Effector CD4-positive, alpha-beta T cell (primary cell): ENCODE data around the gene ICOS.

ENCODE experiments used
- DNase-seq: peaks from one replicate; pipeline ENCODE4 v3.0.0-alpha.2; 2020
- total RNA-seq: gene quantifications from one replicate; lab custom pipeline; 2026; lab: John Stamatoyannopoulos, UW

Gene ICOS, protein sequence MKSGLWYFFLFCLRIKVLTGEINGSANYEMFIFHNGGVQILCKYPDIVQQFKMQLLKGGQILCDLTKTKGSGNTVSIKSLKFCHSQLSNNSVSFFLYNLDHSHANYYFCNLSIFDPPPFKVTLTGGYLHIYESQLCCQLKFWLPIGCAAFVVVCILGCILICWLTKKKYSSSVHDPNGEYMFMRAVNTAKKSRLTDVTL
- 277 reads per million, percentile 95 among the genes with 10 or more reads in this experiment for total RNA-seq

DNA sequence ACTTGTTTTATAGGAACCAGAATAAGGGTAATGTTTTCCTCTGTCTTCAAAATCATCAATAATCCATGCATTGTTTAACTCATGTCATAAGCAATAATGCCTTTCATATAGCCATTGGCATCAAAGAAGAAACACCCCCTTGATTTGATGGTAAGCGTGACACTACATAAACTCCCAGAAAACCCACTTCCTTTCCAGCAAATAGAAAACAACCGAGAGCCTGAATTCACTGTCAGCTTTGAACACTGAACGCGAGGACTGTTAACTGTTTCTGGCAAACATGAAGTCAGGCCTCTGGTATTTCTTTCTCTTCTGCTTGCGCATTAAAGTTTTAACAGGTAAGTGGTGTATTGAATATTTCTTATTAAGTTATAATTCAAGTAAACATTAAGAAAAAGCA lies at the start of gene ICOS:
ICOS (plus strand) TSS at position 229 of the 400 bp plus-strand sequence; CDS start at position 281, 52 bp downstream.
- DNase-seq = peak; percentile 41

- no peak for DNase-seq
Measured at GRCh38 chr2:203887677-203888076, 48.9 kb upstream of the ICOS start.

GRCh38 chr2:203889542-203889941 lies 47.0 kb upstream of the ICOS start:
- DNase-seq = no peak

DNA sequence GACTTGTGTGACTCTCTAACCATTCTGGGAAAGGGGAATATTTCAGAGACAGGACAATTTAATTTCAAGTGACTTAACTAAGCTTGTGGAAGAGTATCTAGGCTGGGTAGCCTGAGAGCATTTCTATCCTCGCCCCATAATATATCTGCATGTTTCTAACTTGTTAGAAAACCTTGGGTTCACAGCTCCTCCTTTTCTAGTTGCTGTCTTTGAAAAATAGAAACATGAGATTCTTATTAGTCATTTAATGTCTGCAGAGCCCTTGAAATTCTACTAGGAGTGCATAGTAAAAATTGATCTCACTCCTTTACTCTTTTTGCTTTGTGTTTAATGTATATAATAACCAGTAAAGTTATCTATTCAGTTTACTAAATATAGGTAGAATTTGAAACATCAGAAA lies 46.6 kb upstream of the ICOS start:
- no peak for DNase-seq

DNA sequence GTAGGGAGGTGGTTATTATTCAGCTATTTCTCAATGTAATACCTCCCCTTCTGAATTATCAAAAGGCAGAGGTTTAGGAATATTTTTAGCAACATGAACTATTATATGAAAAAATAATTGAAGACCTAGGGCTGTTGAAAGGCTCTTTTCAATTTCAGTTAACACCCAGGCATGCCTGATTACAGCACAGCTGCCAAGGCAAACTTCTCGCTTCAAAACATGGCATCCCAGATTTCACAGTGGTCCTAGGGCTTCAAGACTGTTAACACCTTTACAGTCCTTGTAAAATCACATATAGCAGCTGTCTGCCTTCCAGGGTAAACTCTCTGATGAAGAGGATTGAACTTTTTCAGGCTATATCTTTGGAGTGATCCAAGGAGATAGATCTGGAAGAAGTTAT lies 45.8 kb upstream of the ICOS start:
- no peak for DNase-seq

- no peak for DNase-seq
Measured at GRCh38 chr2:203891474-203891873, 45.1 kb upstream of the ICOS start.

- DNase-seq = no peak
Measured at GRCh38 chr2:203892207-203892606, 44.4 kb upstream of the ICOS start.

DNA sequence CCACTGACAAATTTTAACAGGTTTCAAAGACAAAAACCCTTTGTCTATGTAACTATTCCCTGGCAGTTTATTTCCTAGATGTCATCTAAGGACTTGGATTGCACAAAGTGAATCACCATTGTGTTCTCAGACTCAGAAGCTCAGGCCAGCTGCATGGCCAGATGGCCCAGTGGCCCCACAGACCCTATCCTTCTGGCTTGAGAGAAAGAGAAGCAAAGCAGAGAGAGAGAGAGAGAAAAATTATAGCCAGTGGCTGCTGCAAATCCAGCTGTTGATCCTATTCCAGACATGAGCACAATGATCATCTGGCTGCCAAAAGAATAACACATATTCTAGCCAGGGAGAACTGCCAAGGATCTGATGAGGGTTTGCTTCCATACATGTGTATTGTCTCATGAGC lies 43.2 kb upstream of the ICOS start:
- no peak for DNase-seq

DNA sequence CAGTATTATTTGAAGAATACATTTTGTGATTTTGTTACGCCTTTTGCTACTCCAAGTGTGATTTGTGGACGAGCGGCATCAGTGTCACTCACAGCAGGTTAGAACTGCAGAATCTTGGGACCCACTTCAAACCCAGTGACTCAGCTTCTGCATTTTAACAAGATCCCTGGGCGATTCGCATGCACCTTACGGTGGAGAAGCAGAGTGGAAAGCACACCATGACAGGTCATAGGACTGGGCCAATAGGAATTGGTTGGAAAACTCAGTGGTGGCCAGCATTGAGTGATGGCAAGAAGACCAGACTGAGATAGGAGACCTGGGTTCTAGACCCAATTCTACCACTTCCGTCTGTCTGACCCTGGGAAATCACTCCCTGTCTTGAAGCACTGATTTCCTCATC lies 42.7 kb upstream of the ICOS start:
- no peak for DNase-seq

- DNase-seq = no peak
Measured at GRCh38 chr2:203894262-203894661, 42.3 kb upstream of the ICOS start.

GRCh38 chr2:203897544-203897943 lies 39.0 kb upstream of the ICOS start:
- DNase-seq = no peak

DNA sequence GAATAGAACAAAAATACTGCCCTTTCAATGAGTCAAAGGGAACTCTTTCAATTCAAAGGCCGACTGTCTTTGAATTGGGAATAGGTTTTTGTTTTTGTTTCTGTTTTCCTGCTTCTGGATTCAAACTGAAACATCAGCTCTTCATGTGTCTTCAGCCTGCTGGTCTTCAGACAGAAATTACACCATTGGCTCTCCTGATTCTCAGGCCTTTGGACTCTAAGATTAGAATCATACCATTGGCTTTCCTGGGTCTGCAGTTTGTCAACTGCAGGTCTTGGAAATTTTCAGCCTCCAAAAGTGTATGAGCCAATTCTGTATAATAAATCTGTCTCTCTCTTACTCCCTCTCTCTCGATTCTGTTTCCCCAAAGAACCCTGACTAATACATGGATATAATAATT lies 37.9 kb upstream of the ICOS start:
- DNase-seq = no peak

DNA sequence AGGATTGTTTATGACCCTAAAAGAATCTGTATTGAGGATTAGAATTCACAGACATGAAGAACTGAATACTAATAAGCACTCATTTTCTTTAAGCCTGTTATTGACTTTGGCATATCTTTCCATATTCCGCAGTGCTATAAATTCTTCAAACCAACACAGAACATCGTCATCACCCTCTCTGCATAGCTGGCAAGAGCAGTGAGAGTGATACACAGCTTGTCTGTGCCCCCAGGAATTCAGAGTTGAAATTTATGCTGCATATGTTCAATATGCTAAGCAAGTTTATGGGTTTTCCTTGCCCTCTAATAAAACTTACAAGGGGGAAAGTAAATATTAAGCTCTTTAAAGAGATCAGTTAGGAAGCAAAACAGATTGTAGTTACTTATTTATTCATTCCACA lies 36.3 kb upstream of the ICOS start:
- DNase-seq = no peak

DNA sequence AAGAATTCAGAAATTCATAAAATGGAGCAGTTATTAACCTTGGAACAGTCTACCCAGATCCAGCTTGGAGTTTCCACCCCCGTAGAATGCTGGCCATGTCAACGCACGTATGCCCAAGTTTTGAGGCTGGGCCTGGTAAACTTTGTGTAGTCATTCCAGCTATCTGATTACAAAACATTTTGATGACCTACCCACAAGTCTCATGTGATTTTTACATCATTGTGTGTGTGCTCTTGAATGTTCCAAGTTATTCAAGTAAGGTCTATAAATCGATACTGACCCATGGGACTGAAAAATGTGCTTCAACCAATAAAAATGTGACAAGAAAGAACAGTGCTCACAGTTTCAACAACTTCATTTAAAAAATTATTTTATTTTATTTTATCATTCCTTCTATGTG lies 32.5 kb upstream of the ICOS start:
- DNase-seq = no peak

GRCh38 chr2:203905656-203906055 lies 30.9 kb upstream of the ICOS start:
- no peak for DNase-seq

DNA sequence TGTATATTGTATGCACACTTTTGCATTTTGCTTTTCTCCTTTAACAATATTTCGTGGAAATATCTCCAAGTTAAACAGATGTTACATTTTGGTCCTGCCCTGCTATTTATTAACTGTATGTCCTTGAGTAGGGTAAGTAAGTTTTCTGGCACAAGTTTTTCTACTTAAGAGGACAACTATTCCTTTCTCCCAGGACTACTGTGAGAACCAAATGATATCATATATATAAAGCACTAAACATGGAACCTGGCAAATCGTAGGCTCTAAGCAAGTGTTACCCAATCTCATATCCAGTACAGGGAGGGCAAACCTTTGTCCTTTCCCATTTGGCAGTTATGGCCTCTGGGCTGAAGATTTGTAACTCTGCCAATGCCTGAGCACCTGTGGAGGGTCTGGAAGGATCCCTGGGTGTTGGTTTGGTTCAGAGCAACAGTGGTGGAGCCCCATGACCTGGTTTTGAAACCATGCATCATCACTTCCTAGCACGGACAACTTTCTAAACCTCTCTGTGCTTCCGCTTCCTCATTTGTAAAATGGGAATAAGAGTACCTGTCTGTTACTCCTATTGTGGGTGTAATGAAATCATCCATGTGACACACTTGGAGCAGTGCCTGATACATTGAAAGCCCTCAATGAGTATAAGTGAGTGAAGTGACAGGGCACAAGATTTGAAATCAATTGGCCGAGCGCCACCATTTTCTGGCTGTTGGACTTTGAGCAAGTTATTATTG lies 28.3 kb upstream of the ICOS start:
- DNase-seq = no peak

DNA sequence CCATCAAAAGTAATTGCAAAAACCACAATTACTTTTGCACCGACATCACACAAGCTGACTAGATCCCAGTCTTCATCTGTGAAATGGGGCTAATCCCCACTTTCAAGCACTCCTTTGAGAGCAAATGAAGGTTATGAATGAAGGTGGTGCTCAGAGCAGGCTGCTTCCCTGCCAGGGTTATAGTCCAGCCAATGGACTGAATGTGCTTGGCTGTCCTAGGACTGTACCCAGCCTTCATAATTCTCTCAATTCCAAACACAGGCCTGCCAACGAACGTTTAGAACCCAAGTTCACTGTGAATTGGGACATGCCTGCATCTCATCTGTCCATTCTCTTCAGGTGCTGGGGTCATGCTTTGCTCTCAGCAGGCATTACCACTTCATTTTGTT lies 27.8 kb upstream of the ICOS start:
- no peak for DNase-seq

- DNase-seq = no peak
Measured at GRCh38 chr2:203909261-203909967, 27.1 kb upstream of the ICOS start.

DNA sequence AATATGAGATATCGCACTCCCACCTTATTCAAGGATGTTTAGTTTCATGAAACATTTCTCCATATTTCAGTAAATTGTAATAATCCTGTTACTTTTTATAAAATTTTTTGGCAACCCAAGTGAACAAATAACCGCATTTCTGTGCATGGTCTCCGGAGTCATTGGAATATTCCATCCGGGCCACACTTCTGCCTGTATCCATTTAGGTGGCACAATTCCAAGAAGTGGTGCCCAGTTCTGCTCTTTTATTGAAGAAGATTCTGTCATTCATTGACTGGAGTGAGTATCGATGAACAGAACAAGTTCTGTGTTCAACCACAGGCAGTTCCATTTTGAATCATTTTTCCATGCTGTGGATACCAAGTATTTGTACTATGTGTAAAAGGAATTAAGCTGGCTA lies 26.6 kb upstream of the ICOS start:
- no peak for DNase-seq

GRCh38 chr2:203913947-203914346 lies 22.6 kb upstream of the ICOS start:
- DNase-seq = no peak

GRCh38 chr2:203914546-203915182 lies 21.9 kb upstream of the ICOS start:
- no peak for DNase-seq

DNA sequence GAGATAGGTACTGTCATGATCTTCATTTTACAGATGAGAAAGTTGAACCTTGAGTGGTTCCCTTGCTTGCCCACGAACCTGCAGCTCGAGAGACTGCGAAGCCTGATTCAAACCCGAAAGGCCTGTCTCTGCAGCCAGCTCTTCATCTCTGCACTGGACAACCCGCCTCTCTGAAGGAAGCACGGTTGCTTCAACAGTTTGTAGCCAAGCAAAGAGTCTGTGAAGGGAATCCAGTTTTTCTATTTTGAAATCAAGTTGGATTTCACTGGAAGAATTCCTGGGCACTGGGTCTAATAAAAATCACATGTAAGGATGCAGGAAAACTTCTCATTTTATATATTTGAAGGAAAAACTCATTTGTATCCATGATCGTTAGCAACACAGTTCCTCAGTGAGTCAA lies 21.3 kb upstream of the ICOS start:
- no peak for DNase-seq

DNA sequence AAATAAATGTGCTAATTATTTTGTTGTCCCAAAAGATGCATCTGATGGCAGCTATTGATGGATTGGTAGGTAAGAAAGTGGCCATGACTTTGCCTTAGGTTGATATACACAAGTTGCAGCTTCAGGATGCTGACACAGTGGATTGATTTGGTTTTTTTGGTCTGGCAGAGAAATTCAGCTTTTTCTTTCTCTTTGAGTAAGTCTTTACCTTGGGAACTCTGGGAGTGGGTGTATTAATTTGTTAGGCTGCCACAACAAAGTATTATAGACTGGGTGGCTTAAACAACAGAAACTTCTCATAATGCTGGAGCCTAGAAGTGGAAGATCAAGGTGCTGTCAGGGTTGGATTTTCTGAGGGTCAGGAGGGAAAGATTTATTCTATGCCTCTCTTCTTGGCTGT lies 19.8 kb upstream of the ICOS start:
- no peak for DNase-seq

DNA sequence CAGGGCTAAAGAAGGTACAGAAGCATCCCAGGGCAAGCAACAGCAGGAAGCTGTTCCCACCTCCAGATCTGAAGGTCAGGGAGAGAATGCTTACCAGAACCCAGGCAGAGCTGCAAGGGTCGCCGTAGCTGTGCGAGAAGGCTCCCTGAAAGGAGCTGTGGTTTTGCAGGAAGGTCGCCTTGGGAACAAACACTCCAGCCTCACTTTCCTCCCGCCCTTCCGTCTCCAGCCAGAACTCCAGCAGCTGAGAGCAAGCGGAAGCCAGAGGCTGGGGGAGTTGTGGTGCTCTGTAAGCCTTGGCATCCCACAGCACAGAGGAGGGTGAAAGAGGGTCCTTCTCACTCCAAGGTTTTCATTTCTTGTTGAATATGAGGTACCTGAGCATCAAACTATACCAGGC lies 18.3 kb upstream of the ICOS start:
- no peak for DNase-seq
